Activated naive CD8-positive, alpha-beta T cell treated with anti-CD3 and anti-CD28 coated beads, Interleukin-2, amount 10 ng/mL, durations not matched to agents 7 days and 5 days (primary cell): ENCODE results near the gene CACNA1G. TPM values are rescaled to one million over a fixed set of nuclear protein-coding genes. Genes with fewer than 3 reads are reported as not detected.

Experiments
- ATAC-seq: fragments of 150-1000 bp; cut with Tn5 transposase; one replicate; pipeline ENCODE4 v1.10.0; 2021; ENCODE audit warnings: low read depth, moderate library complexity
- POLR2A ChIA-PET: fragments of 350-600 bp; sonication (Branson Sonifier 250); formaldehyde crosslinking; loops from one replicate; lab custom pipeline; 2021; ENCODE audit warnings: antibody characterized with exemption; lab: Charles Lee
- DNase-seq: peaks from one replicate; pipeline ENCODE4 v3.0.0; 2021
- H3K27ac Mint-ChIP-seq: one replicate; pipeline ENCODE4 v1.8.0; 2022; ENCODE audit warnings: mild to moderate bottlenecking, mixed read lengths
- H3K27me3 Mint-ChIP-seq: one replicate; pipeline ENCODE4 v1.8.0; 2022; ENCODE audit warnings: mild to moderate bottlenecking, moderate library complexity, mixed read lengths
- H3K36me3 Mint-ChIP-seq: one replicate; pipeline ENCODE4 v1.8.0; 2021; ENCODE audit warnings: mild to moderate bottlenecking, mixed read lengths
- H3K4me1 Mint-ChIP-seq: one replicate; pipeline ENCODE4 v1.8.0; 2021; ENCODE audit warnings: mixed read lengths
- H3K4me3 Mint-ChIP-seq: one replicate; pipeline ENCODE4 v1.8.0; 2022; ENCODE audit warnings: mild to moderate bottlenecking, moderate library complexity, mixed read lengths
- H3K9me3 Mint-ChIP-seq: one replicate; pipeline ENCODE4 v1.8.0; 2021; ENCODE audit warnings: mixed read lengths
- total RNA-seq, 2 experiments: library from RNA; stranded (reverse); gene quantifications; one replicate each; pipeline ENCODE4 v1.2.3, GENCODE V29; 2021

Gene CACNA1G
- total RNA-seq, 2 experiments from 2014 or later = 0.11 TPM; not detected in 1

- ATAC-seq = no peak
- H3K9me3 Mint-ChIP-seq = no peaks in the 10 kb centered on the region
- no peak overlapping the region for H3K27ac Mint-ChIP-seq
- H3K4me1 Mint-ChIP-seq = peaks cover 3% of the 10 kb centered on the region
- no peaks in the 10 kb centered on the region for H3K36me3 Mint-ChIP-seq
- H3K4me3 Mint-ChIP-seq = no peak overlapping the region
- peaks cover 8% of the 10 kb centered on the region for H3K27me3 Mint-ChIP-seq
- POLR2A ChIA-PET = no interaction called here
- DNase-seq = no peak
Observed at GRCh38 chr17:50676065-50676975, 115.8 kb downstream of the CACNA1G start.

Other genes with a start within 250 kb of the CACNA1G start
- gene XYLT2, start 214.6 kb upstream of the CACNA1G start, total RNA-seq = 10 to 100 TPM; 29.0 to 31.9 TPM
- gene MRPL27, start 187.5 kb upstream of the CACNA1G start, total RNA-seq = 10 to 100 TPM; 49.6 to 51.0 TPM
- gene EME1, start 187.5 kb upstream of the CACNA1G start, total RNA-seq = 10 to 100 TPM; 27.3 to 28.8 TPM
- gene LRRC59, start 163.2 kb upstream of the CACNA1G start, total RNA-seq = 10 to 100 TPM; 45.0 to 47.1 TPM
- 10 to 100 TPM; 42.1 to 45.0 TPM for gene ACSF2, start 134.5 kb upstream of the CACNA1G start, total RNA-seq
- gene CHAD, start 91.8 kb upstream of the CACNA1G start, total RNA-seq = not detected
- 10 to 100 TPM; 42.7 to 43.5 TPM for gene RSAD1, start 81.9 kb upstream of the CACNA1G start, total RNA-seq
- 1 to 10 TPM; 4.0 to 4.4 TPM for gene MYCBPAP, start 52.3 kb upstream of the CACNA1G start, total RNA-seq
- not detected for gene EPN3, start 28.0 kb upstream of the CACNA1G start, total RNA-seq
- gene SPATA20, start 13.5 kb upstream of the CACNA1G start, total RNA-seq = 10 to 100 TPM; 31.3 to 33.1 TPM
- 1 to 10 TPM in 1 of 2 experiments, under 1 TPM in 1; 0.77 to 1.4 TPM for gene ABCC3, start 74.2 kb downstream of the CACNA1G start, total RNA-seq
- gene ANKRD40, start 147.2 kb downstream of the CACNA1G start, total RNA-seq = 10 to 100 TPM; 30.3 to 31.4 TPM
- gene LUC7L3, start 158.9 kb downstream of the CACNA1G start, total RNA-seq = 100 to 1,000 TPM; 184 to 200 TPM
- gene ANKRD40CL, start 206.8 kb downstream of the CACNA1G start, total RNA-seq = not detected